HG03060 (cell line): Measurements from ENCODE around the gene CATSPER4.
A peak's percentile ranks its signal among the peaks of the same experiment; 100 is the strongest.
"Not testable (repeated sequence)": the region's sequence is repeated elsewhere in the genome, so short reads cannot be mapped to it uniquely, and the experiment has no call there.

Source experiments
- ATAC-seq: cut with Tn5 transposase; IDR thresholded peaks from one replicate; pipeline ENCODE4 v1.9.1; 2021; ENCODE audit warnings: low read depth, moderate number of reproducible peaks; ENCODE audit not compliant: unreplicated experiment

The CATSPER4 gene

DNA sequence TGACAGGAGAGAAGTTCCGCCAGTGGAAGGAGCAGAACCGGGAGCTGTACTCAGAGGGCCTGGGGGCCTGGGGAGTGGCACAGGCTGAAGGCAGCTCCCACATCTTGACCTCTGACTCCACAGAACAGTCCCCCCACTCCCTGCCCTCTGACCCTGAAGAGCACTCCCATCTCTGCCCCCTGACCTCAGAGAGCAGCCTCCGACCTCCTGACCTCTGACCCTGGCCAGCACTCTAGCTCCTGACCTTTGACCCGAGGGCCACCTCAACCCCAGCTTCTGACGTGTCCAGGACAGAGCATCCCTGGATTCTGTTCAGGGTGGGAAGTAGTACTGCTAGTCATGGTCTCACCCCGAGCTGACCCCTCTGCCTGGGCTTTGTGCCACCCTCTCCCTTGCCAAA is 1.1 kb upstream of the CATSPER4 start:
- ATAC-seq, result no peak

DNA sequence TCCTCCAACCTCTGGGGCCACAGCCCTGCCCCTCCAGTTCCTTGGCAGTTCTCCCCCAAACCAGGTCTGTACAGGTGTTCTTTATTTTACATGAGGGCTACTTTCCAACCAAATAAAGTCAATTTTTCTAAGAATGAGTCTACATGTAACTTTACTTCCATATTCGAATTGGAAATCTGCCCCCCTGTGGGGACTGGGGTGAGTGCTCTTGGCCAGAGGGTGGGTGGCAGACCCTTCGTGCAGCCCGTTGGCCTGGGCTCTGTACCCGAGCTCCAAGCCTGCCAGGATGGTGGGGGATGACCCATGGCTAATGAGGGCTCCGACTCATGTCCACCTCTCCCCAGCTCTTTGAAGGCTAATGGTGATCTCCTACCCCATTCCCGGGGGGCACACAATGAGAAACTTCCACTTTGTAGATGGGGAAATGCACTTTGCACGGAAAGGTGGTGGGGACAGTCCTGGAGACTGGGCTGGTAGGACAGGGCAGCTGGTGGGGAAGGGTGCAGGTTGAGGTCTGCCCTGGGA is 589 bp upstream of the CATSPER4 start:
- no peak for ATAC-seq

DNA sequence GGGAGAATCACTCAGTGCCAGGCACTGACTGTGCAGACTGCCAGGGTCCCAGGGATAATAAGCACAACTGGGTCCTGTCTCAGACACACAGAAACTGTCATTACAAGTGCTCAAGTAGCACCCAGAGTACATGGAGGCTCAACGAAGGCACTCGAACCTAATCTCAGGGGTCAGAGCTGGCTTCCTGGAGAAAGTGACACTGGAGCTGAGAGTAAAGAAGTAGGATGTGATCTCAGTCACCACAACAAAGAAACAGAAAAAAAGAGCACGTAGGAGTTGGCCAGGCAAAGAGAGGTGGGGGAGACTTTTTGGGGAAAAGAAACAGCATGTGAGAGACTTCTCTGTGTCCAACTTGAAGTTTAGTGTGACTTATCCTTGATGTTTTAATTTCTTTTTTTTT is 1.3 kb downstream of the CATSPER4 start:
- no peak for ATAC-seq

DNA sequence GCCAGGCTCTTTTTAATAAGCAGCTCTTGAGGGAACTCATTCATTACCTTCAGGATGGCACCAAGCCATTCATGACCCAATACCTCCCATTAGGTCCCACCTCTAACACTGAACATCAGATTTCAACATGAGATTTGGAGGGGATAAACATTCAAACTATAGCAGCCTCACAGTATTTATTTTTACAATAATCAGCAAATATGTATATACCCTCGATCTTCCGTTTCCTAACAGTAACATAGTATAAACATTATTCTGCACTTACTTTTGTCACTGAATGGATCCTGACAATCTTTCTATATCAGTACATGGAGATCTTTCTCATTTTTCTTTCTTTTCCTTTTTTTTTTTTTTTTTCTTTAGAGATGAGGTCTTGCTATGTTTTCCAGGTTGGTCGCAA is 5.4 kb downstream of the CATSPER4 start:
- ATAC-seq, result no peak

DNA sequence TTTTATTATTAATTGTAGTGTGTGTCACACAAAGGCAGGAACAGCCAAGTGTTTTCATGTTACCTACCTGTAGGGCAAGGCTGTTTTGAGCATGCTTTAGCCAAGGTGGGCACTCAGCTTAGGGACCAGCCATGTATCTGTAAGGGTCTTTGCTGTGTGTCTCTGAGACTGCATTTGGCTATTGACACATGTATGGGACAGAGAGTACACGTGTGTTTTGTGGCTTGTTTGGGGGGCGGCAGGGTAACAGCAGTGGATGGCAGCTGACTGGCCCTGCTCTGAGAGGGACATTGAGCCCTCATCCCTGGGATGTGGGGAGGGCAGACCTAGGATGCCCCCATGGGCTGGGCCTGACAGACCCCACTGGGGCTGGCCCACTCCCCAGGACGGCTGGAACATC is 6.9 kb downstream of the CATSPER4 start:
- no peak for ATAC-seq

DNA sequence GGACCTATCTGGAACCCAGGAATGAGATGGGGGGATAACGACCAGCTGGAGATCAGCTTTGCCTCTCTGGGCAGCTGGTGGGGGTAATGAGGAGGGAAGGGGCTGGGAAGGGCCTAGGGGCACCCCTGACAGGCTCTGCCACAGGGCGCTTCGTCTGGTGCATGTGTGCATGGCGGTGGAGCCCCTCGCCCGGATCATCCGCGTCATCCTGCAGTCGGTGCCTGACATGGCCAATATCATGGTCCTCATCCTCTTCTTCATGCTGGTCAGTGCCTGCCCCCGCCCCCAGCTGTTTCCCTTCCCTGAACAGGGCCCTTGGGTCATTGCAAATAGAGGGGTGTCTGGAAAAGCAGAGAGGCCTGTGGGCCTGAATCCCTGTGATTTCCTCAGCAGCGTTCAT is 7.4 kb downstream of the CATSPER4 start:
- no peak for ATAC-seq

DNA sequence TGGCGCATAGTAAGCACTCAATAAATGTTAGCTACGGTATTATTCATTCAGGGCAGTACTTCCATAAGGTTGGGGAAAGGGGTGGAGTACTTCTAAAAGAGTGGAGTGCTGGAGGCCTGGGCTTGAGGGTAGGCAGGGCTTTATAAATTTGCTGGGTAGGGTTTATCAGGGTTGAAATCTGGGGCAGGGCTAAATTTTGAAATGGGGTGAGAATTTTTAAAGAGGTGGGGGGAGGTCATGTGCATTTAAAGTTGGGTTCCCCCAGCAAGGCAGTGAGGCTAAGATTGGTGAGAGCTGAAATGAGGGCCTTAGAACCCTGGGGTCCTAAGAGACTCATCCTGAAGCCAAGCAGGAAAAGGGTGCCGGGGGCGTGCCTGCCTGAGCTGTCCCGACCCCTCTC is 10.0 kb downstream of the CATSPER4 start:
- ATAC-seq, result no peak

DNA sequence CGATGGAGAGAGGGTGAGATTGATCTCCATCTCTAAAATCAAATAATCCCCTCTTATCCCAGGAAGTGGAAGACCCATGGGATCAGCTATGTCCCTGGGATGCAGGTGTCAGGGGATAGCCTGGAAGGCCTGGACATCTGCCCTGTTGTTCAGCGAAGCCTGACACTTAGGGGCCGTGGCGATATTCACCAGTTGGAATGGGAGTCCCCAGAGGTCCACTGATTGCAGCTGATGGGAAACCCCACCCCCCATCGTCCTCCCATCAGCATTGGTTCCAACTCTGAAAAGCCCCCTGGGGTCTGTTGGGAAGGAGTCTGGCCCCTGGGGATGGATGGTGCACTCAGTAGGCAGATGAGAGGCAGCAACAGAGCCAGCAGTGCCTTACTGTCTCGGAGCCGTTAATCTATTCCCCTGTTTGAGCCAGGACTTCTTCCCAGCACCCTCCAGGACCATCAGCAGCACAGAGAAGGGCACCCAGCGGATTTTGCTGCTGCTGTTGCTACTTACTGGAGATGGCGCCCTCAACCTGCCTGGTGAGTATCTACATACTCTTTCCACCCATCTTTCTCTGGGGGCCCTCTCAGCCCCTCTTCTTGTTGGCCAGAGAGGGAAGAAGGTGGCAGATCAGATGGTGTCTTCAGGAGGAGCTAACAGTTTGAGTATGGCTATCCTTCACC is 13.4 kb downstream of the CATSPER4 start:
- no peak for ATAC-seq

DNA sequence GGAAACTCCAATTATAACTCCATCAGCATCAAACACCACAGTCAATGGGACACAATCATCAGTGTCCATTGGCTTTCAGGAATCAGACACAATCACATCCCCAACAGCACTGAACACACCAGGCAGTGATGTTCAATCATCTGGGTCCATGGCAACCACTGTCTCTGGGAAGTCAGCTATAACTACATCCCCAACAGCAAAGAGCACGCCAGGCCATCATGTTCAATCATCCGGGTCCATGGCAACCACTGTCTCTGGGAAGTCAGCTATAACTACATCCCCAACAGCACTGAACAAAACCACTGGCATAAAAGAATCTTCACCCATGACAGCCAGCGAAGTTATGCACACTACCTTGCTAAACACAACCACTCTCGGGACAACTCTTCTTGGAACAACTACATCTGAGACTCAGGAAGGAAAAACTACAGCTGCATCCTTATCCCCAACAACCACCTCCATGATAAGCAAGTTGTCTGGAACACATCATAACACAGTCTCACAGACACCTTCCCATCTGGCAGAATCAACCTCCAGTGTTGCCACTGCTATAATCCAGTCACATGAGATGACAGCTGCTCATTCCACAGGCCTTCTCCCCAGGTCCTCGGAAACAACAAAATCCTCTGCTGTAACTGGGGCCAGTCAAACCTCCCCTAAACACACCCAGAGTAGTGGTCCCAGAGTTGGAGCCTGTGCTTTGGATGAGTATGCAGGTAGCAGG is 19.9 kb downstream of the CATSPER4 start:
- no peak for ATAC-seq

DNA sequence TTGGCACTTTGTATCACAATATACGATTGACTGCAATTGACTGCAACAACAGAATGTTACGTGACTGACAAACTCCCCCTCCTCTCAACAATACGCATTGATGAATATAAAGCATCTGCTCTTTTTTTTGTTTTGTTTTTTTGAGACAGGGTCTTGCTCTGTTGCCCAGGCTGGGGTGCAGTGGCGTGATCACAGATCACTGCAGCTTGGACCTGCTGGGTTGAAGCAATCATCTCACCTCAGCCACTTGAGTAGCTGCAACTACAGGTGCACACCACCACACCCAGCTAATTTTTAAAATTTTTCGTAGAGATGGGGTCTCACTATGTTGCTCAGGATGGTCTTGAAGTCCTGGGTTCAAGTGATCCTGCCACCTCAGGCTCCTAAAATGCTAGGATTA is 22.3 kb downstream of the CATSPER4 start:
- ATAC-seq, result no peak

DNA sequence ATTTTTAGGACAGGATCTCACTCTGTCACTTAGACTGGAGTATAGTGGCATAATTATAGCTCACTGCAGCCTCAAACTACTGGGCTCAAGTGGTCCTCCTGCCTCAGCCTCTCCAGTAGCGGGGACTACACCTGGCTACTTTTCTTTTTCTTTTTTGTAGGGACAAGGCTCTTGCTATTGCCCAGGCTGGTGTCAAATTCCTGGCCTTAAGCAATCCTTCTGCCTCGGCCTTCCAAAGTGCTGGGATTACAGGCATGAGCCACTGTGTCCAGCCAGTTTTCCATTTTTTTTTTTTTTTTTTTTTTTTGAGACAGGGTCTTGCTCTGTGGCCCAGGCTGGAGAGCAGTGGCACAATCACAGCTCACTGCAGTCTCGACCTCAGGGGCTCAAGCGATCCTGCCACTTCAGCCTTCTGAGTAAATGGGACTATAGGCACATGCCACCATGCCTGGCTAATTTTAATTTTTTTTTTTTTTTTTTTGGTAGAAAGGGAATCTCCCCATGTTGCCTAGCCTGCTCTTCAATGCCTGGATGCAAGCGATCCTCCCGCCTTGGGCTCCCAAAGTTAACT is 23.0 kb downstream of the CATSPER4 start:
- ATAC-seq, result no peak

DNA sequence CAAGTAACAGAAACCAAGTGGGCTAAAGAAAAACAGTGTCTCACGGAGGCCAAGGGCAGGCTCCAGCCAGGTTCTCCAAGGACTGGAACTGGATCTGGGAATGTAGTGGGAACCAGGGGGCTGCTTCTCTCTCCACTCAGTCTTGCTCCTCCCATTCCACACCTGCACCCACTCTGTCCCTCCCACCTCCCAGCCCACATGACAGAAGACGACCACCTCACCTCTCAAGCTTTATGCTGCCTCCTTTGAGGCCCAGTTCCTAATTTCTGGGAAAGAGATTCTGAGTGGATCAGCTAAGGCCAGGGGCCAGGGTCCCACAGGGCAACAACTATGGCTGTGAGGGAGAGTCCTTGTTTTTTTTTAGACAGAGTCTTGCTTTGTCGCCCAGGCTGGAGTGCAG is 24.8 kb downstream of the CATSPER4 start:
- no peak for ATAC-seq

DNA sequence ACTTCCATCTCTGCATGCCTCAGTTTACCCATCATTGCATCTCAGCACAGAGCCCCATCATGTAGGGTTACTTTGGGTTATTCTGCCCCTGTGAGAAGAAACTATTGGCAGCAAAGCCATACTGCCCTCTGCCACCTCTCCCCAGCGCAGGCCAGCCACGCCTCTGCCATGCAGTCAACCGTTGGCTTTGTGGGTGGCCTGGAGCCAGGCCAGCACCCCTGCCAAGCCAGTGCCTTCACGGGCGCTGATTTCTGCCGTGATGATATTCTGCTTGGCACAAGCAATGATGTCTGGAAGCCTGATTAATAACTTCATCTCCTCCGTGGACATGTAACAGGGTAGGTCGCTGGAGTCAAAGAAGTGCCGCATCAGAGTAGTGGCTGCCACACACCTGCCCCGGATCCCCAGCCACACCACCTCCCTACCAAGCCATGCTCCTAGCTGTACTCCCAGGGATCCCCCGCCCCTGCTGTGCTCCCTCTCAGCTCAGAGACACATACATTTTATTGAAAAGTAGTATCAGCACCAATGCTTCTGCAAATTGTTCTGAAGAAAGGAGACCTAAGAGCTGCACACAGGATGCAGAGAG is 28.6 kb downstream of the CATSPER4 start:
- no peak for ATAC-seq

DNA sequence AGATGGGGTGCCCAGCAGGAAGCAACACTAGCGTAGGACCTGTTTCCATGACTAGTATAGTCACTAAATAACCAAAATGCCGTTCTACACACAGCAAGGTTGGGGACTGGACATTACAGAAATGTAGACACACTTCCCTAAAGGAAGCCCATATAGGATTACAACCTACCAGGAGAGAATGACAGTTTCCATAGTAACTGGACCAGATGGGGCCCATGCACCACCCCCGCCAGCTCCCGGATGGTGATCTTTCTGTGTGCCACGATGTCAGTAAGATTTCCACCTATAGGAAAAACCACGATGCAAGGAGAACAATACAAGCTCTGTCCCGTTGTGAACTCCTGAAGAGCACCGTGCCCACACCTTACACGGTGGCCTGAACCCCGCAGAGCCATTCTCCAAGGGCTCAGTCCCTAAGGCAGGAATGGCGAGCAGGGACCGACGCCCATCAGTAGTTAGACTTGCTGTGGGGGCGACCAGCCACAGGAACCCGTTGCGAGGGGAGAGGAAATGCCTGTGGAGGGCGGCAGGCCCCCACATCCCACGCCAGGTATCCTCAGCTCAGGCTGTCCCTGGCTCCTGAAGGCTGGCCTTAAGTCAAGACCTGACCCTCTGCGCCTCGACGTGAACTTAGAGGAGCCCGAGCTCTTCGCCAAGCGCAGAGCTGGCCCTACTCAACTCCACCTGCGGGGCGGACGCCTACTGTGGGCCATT is 30.0 kb downstream of the CATSPER4 start:
- no peak for ATAC-seq

DNA sequence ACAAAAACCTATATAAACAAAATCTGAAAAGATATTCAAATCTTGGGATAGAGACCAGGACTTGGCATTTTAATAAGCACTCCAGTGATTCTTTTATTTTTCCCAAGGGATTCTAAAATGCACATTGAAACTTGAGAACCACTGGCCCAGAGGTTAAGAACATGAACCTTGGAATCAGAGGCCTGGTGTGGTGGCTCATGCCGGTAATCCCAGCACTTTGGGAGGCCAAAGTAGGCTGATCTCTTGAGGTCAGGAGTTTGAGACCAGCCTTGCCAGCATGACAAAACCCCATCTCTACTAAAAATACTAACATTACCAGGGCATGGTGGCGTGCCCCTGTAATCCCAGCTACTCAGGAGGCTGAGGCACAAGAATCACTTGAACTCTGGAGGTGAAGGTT is 30.7 kb downstream of the CATSPER4 start:
- no peak for ATAC-seq

DNA sequence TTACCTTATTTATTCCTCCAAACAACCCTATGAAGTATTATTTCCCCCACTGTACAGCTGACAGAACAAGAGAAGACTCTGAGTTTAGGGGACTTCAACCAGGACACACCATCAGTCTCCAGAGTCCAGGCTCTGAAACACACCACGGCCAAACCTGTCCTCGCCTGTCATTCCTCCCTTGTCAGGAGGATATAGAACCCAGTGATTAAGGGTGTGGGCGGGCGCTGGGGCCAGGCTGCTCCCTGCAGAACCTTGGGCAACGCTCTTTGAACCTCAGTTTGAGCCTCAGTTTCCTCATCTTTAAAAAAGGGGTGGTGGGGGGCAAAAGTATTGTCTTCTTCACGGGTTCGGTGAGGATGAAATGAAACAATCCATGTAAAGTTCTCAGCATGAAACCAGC is 34.2 kb downstream of the CATSPER4 start:
- ATAC-seq, result no peak

DNA sequence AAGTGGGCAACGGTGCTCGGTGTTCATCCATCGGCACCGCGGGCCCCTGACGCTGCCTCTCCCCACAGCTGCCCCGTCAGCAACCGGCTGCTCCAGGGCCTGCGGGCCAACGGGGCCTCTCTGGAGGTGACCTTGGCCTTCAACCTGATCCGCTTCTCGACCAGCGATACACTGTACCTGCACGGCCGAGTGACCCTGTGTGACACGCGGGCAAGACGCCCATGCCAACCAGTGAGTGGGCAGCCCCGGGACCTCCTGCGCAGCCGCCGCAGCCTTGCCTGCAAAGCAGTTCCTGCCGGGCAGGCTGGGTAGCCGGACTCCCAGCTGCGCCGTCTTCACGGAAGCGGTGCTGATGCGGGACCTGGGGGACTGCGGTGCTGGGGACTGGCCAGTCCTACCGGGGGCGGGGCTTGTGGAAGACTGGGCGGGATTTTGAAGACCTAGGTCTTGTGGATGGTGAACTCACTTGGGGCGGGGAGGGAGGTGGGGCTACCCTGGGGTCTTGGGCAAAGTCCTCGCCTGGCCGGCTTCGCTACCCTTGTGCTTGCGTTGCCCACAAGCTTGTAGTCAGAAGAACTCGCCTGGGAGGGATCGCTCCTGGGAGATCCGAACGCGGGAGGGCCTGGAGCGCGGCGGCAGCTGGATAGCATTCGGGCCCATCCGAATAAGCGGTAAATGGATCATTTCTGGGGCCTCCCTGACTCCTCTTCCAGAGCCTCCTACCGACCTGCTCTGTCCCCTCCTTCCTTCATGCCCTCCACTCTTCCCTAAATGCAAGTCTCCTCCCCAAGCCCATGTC is 34.8 kb downstream of the CATSPER4 start:
- ATAC-seq, result no peak

DNA sequence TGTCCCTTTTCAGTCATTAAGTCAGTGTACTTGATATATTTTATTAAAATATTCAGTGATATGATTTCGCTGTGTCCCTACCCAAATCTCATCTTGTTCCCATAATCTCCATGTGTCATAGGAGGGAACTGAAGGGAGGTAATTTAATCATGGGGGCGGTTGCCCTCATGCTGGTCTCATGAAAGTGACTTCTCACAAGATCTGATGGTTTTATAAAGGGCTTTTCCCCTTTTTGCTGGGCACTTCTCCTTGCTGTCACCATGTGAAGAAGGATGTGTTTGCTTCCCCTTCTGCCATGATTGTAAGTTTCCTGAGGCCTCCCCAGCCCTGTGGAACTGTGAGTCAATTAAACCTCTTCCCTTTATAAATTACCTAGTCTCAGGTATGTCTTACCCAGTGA is 40.3 kb downstream of the CATSPER4 start:
- not testable (repeated sequence) for ATAC-seq

DNA sequence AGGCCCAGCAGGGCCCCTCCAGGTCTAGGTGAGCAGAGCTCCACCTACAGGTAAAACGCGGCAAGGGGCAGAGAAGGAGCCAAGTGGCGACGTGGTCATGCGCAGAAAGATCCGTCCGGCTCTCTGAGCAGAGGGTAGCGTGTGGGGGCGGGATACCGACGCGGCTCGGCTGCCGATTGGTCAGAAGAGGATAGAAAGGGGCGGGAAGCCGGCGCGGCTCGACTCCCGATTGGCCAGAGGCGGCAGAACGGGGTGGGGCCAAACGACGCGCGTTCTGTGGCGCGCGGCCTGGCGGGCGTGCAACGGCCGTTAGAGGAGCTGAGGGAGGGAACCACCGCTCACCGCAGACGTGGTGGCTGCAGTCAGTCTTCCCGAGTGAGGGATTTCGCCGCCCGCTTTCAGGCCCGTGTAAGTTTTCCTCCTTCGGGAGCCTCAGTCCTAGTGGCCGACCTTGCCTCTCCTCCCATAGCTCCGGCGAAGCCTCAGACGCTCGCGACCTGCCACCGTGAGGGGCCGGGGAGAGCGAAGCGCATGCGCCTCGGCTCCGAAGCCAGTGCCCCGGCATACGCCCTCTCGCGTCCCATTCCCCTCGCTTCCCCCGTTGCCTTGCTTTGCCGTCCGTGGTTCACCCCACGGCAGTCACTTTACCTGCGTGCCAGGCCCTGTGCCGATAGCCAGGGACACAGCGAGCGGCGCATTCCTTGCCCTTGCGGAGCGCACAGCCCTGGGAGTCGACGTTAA is 43.7 kb downstream of the CATSPER4 start, which contains the start of gene CEP85:
Gene CEP85 (plus strand): TSS at position 298 of the 741 bp plus-strand sequence. CDS start 5,584 bp downstream, outside the sequence.
- peak; percentile 78 for ATAC-seq
